ENCODE data around the gene MLST8.

DNA sequence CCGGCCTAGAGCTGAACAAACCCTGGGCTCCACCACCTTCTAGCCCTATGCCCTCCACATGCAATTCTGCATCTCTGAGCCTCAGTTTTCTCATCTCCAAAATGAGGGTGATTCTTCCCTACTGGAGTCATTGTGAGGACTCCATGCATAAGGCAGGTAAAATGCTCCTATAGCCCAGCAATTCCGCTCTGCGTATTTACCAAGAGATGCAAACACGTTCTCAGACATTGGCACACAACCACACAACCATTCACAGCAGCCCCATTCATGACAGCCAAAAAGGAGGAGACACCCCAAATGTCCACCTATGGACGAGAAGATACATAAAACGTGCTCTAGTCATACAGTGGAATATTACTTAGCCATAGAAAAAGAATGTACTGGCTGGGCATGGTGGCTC is 4.9 kb upstream of the MLST8 start:
- TF ChIP-seq, protein P1, sequence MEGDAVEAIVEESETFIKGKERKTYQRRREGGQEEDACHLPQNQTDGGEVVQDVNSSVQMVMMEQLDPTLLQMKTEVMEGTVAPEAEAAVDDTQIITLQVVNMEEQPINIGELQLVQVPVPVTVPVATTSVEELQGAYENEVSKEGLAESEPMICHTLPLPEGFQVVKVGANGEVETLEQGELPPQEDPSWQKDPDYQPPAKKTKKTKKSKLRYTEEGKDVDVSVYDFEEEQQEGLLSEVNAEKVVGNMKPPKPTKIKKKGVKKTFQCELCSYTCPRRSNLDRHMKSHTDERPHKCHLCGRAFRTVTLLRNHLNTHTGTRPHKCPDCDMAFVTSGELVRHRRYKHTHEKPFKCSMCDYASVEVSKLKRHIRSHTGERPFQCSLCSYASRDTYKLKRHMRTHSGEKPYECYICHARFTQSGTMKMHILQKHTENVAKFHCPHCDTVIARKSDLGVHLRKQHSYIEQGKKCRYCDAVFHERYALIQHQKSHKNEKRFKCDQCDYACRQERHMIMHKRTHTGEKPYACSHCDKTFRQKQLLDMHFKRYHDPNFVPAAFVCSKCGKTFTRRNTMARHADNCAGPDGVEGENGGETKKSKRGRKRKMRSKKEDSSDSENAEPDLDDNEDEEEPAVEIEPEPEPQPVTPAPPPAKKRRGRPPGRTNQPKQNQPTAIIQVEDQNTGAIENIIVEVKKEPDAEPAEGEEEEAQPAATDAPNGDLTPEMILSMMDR (IDR thresholded peaks at IDR 0.05) = no peak
- no peak for TF ChIP-seq POLR2A (IDR thresholded peaks at IDR 0.05)

All from ovary (tissue), 3 donors.